Caco-2 (cell line): Measurements from ENCODE around the gene SERPINA12. TPM values are rescaled to one million over a fixed set of nuclear protein-coding genes. Genes with fewer than 3 reads are reported as not detected.

ENCODE experiments used
- BruUV-seq: library from RNA; stranded (reverse); fragments of 400-500 nt; replicated peaks from 2 replicates; lab custom pipeline; 2021; lab: Mats Ljungman, UMichigan
- CTCF ChIA-PET: fragments of 300-600 bp; sonication (Branson Sonifier 250); formaldehyde crosslinking; loops from one replicate; lab custom pipeline; 2022; ENCODE audit warnings: antibody characterized with exemption; lab: Charles Lee
- POLR2A ChIA-PET: fragments of 300-600 bp; sonication (Branson Sonifier 250); formaldehyde crosslinking; loops from one replicate; lab custom pipeline; 2022; ENCODE audit warnings: antibody characterized with exemption; lab: Charles Lee
- DNase-seq, 2 experiments: peaks; one replicate each; pipeline versions ENCODE4 v3.0.0 to v3.0.0-alpha.2; 2020 to 2022
- H3K27me3 ChIP-seq: replicated peaks from 2 replicates; pipeline ENCODE4 v1.6.0; 2011; ENCODE audit warnings: low read length; ENCODE audit not compliant: control insufficient read depth, insufficient read depth
- H3K36me3 ChIP-seq: 2 replicates; pipeline ENCODE4 v1.5.1; 2011; ENCODE audit warnings: low read length; ENCODE audit not compliant: control insufficient read depth, insufficient read depth
- H3K4me1 ChIP-seq: fragments of 250-450 bp; sonication (Bioruptor Pico); 2 replicates; pipeline ENCODE4 v1.5.1; 2020; ENCODE audit warnings: mild to moderate bottlenecking
- H3K4me3 ChIP-seq: 2 replicates; pipeline ENCODE4 v1.5.1; 2011; ENCODE audit warnings: low read depth, mild to moderate bottlenecking, control low read depth, low read length
- H3K9me3 ChIP-seq: fragments of 250-450 bp; sonication (Bioruptor Pico); 2 replicates; pipeline ENCODE4 v1.5.1; 2020; ENCODE audit warnings: mild to moderate bottlenecking, moderate library complexity
- H3K27ac Mint-ChIP-seq: one replicate; pipeline ENCODE4 v1.8.0; 2022; ENCODE audit warnings: mixed read lengths; ENCODE audit not compliant: unreplicated experiment
- H3K27me3 Mint-ChIP-seq: one replicate; pipeline ENCODE4 v1.8.0; 2022; ENCODE audit warnings: mixed read lengths; ENCODE audit not compliant: insufficient read depth, unreplicated experiment
- H3K36me3 Mint-ChIP-seq: one replicate; pipeline ENCODE4 v1.8.0; 2022; ENCODE audit warnings: mild to moderate bottlenecking, mixed read lengths; ENCODE audit not compliant: insufficient read depth, unreplicated experiment
- H3K4me1 Mint-ChIP-seq: one replicate; pipeline ENCODE4 v1.8.0; 2022; ENCODE audit warnings: low read depth, mixed read lengths; ENCODE audit not compliant: unreplicated experiment
- H3K4me3 Mint-ChIP-seq: one replicate; pipeline ENCODE4 v1.8.0; 2022; ENCODE audit warnings: mild to moderate bottlenecking, moderate library complexity, mixed read lengths; ENCODE audit not compliant: unreplicated experiment
- H3K9me3 Mint-ChIP-seq: one replicate; pipeline ENCODE4 v1.8.0; 2022; ENCODE audit warnings: mixed read lengths; ENCODE audit not compliant: unreplicated experiment
- intact Hi-C: fragments of 100-400 bp; cut with micrococcal nuclease; formaldehyde crosslinking; loops from one replicate; pipeline ENCODE4 v1.10.0; 2022; ENCODE audit not compliant: unreplicated experiment
- total RNA-seq: library from RNA; stranded (reverse); gene quantifications from 2 replicates; pipeline ENCODE4 v1.2.3, GENCODE V29; 2022
- TF ChIP-seq, protein P1 (sequence below), 2 experiments: fragments of 200-600 bp in 1 of 2; IDR thresholded peaks; 1 replicate in 1 of 2; 2 replicates in 1 of 2; pipeline versions ENCODE4 v1.5.1 to v1.8.0; 2011 to 2022; ENCODE audit warnings: antibody characterized with exemption in 1 of 2, control low read depth in 1 of 2, inconsistent platforms in 1 of 2, low read depth in 1 of 2, low read length in 1 of 2, mild to moderate bottlenecking in 1 of 2, moderate library complexity in 1 of 2; ENCODE audit not compliant: insufficient read depth in 1 of 2, severe bottlenecking in 1 of 2, unreplicated experiment in 1 of 2

SERPINA12 gene
- total RNA-seq, 1 experiment from 2014 or later, result not detected

DNA sequence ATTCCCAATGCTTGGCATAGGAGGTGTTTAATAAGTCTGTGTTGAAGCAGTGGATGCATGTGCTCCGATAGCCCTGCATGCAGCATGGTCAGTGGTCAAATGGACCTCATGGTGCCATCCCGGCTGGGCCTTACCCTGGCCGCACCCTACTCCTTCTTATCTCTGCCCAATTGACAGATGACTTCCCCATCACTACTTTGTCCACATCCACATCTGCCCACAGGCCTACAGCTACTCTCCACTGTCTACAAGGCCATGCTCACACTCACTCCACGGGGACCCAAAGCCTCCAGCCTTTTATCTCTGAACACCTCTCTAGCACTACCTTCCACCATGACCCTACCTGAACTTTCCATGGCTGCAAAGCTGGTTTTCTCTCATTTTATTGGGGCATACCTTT is 68.1 kb downstream of the SERPINA12 start:
- no peak overlapping the region for H3K27ac Mint-ChIP-seq
- peaks cover 3% of the 10 kb centered on the region for H3K9me3 Mint-ChIP-seq
- H3K4me3 Mint-ChIP-seq, result no peak overlapping the region
- no TSS peak for BruUV-seq
- ChIA-PET CTCF (interaction anchor here (0.6 kb wide), 1 partner anchor 13 kb away, joined by 3 read pairs; no protein-coding TSS in a partner anchor), POLR2A (no interaction called here)
- no peaks in the 10 kb centered on the region for H3K4me1 ChIP-seq
- DNase-seq, result no peak
- intact Hi-C loops, result no loop called here
- H3K36me3 Mint-ChIP-seq, result no peaks in the 10 kb centered on the region
- TF ChIP-seq, protein P1, sequence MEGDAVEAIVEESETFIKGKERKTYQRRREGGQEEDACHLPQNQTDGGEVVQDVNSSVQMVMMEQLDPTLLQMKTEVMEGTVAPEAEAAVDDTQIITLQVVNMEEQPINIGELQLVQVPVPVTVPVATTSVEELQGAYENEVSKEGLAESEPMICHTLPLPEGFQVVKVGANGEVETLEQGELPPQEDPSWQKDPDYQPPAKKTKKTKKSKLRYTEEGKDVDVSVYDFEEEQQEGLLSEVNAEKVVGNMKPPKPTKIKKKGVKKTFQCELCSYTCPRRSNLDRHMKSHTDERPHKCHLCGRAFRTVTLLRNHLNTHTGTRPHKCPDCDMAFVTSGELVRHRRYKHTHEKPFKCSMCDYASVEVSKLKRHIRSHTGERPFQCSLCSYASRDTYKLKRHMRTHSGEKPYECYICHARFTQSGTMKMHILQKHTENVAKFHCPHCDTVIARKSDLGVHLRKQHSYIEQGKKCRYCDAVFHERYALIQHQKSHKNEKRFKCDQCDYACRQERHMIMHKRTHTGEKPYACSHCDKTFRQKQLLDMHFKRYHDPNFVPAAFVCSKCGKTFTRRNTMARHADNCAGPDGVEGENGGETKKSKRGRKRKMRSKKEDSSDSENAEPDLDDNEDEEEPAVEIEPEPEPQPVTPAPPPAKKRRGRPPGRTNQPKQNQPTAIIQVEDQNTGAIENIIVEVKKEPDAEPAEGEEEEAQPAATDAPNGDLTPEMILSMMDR (IDR thresholded peaks at IDR 0.05; ENCODE audit: insufficient read depth in 1 of 2, low read depth in 1 of 2, low read length in 1 of 2, severe bottlenecking in 1 of 2, unreplicated experiment in 1 of 2), result no peak
- H3K9me3 ChIP-seq, result no peaks in the 10 kb centered on the region
- no peaks in the 10 kb centered on the region for H3K4me1 Mint-ChIP-seq
- H3K36me3 ChIP-seq, result no peaks in the 10 kb centered on the region
- H3K4me3 ChIP-seq, result no peak overlapping the region
- no peaks in the 10 kb centered on the region for H3K27me3 ChIP-seq
- peaks cover 3% of the 10 kb centered on the region for H3K27me3 Mint-ChIP-seq

DNA sequence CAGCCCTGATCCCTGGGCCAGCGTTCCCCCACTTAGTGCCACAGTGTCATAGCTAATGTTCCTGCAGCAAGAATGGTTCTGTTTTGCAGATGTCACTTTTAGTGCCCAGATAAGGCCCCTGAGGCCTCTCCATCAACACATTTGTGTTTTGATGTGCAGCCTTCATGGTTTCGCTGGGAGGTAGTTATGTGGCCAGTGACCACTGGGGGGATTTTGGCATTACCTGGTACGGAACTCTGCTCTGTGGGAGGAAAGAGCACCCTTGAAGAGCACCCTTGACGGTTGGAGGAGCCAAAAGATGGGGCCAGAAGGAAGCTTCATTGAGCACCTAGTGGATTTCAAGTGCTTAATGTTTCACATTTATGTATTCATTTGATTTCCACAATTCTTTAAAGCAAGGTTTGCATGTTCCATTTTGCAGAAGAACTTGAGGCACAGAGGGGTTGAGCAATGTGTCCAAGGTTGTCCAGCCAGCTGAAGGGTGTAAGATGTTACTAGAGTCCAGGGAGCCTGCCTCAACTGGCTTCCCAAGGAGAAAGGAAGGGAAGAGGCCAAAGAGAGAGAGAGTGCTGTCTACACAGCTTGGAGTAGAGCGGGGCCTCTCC is 69.7 kb downstream of the SERPINA12 start:
- H3K27me3 ChIP-seq, result no peaks in the 10 kb centered on the region
- TF ChIP-seq, protein P1 (IDR thresholded peaks at IDR 0.05; ENCODE audit: insufficient read depth in 1 of 2, low read depth in 1 of 2, low read length in 1 of 2, severe bottlenecking in 1 of 2, unreplicated experiment in 1 of 2), result no peak
- no peaks in the 10 kb centered on the region for H3K4me1 Mint-ChIP-seq
- intact Hi-C loops, result no loop called here
- BruUV-seq, result no TSS peak
- no peak overlapping the region for H3K4me3 Mint-ChIP-seq
- POLR2A ChIA-PET, result no interaction called here
- no peak for DNase-seq
- H3K27ac Mint-ChIP-seq, result no peak overlapping the region
- CTCF ChIA-PET, result no interaction called here
- H3K4me1 ChIP-seq, result no peaks in the 10 kb centered on the region
- H3K4me3 ChIP-seq, result no peak overlapping the region
- peaks cover 3% of the 10 kb centered on the region for H3K27me3 Mint-ChIP-seq
- H3K36me3 ChIP-seq, result no peaks in the 10 kb centered on the region
- H3K9me3 ChIP-seq, result no peaks in the 10 kb centered on the region
- no peaks in the 10 kb centered on the region for H3K36me3 Mint-ChIP-seq
- H3K9me3 Mint-ChIP-seq, result peaks cover 11% of the 10 kb centered on the region

Other genes with a start within 250 kb of the SERPINA12 start
- gene SERPINA10, start 216.2 kb downstream of the SERPINA12 start, total RNA-seq, result 5.6 and 7.3 TPM in 2 replicates
- gene SERPINA6, start 186.1 kb downstream of the SERPINA12 start, total RNA-seq, result 0.32 and 0.56 TPM in 2 replicates
- gene SERPINA2, start 142.8 kb downstream of the SERPINA12 start, total RNA-seq, result not detected in 2 replicates
- 150 and 178 TPM in 2 replicates for gene SERPINA1, start 120.9 kb downstream of the SERPINA12 start, total RNA-seq
- 0.35 and 0.54 TPM in 2 replicates for gene SERPINA11, start 56.7 kb downstream of the SERPINA12 start, total RNA-seq
- not detected in 2 replicates for gene SERPINA9, start 33.3 kb downstream of the SERPINA12 start, total RNA-seq
- gene SERPINA4, start 52.0 kb upstream of the SERPINA12 start, total RNA-seq, result 5.5 and 6.3 TPM in 2 replicates
- gene SERPINA5, start 72.0 kb upstream of the SERPINA12 start, total RNA-seq, result 2.2 and 2.6 TPM in 2 replicates
- 1.3 and 2.3 TPM in 2 replicates for gene SERPINA3, start 102.9 kb upstream of the SERPINA12 start, total RNA-seq